ENCODE data around the gene CYREN. TPM values are rescaled to one million over a fixed set of nuclear protein-coding genes. Genes with fewer than 3 reads are reported as not detected.

The CYREN gene
- total and polyA plus RNA-seq, 9 of the 15 experiments (the other 6 are each of a cell fraction or from before 2014, with no cell fraction given) = 13.9 to 108 (median 88.8) TPM

DNA sequence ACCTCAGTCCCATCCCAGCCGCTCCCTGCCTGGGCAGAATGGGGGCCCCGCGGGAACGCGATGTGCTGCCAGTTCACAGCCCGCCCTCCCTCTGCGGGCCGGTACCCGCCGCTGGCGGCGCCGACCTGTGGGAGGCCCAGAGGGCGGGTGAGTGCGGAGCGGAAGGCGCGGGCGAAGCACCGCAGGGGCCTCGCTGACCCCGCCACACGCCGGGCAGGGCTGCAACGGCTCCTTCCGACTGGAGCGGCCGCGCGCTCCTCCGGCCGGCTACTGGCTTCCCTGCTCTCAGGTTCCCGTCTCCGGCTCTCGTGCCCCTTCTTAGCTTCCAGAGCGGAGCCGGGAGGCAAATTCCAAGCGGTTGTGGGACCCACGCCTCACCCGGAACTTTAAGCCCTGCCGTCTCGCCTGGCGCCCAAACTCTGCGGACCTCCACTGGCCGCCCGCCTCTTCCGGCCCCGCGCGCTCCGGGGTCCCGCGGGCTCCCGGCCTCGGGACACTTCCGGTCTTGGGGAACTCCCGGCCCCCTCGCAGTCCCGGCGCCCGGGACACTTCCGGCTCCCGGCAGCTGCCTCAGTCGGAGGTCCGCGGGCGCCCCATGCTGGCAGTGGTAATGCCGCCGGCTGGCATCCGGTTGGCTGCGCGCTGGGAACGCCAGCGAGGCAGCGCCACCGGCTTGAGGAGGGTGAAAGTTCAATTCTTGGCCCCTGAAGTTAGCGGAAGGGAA is at the start of gene CYREN (continued):
- no peak; a peak in 2 of 3 replicates for TF ChIP-seq CBX3 (IDR thresholded peaks at IDR 0.05; ENCODE audit: borderline replicate concordance in 1 of 2, low read length in 2 of 2)
- no peak; the same call in 1 of the 2 replicates for TF ChIP-seq MTA2 (IDR thresholded peaks at IDR 0.05; ENCODE audit: low read depth)
- no peak for TF ChIP-seq RFX7 (CRISPR knock-in tag; IDR thresholded peaks at IDR 0.05)
- peak; percentile 99 for TF ChIP-seq RBFOX2 (IDR thresholded peaks at IDR 0.05; ENCODE audit: low read depth, low read length)
- TF ChIP-seq SRSF9 (IDR thresholded peaks at IDR 0.05; ENCODE audit: borderline replicate concordance, low read depth, low read length) = no peak
- TF ChIP-seq ZNF217 (CRISPR knock-in tag; IDR thresholded peaks at IDR 0.05) = no peak
- TF ChIP-seq MCM7 (IDR thresholded peaks at IDR 0.05) = no peak
- TF ChIP-seq MAFG (tag; conservative IDR thresholded peaks at IDR 0.05) = no peak
- TF ChIP-seq ZNF77 (CRISPR knock-in tag; IDR thresholded peaks at IDR 0.05) = peak; percentile 58; the same call in 1 of the 2 replicates
- TF ChIP-seq ZNF184 (CRISPR knock-in tag; IDR thresholded peaks at IDR 0.05) = no peak
- TF ChIP-seq NCOA1 (IDR thresholded peaks at IDR 0.05; ENCODE audit: low read depth) = peak; percentile 99
- TF ChIP-seq, protein P1, sequence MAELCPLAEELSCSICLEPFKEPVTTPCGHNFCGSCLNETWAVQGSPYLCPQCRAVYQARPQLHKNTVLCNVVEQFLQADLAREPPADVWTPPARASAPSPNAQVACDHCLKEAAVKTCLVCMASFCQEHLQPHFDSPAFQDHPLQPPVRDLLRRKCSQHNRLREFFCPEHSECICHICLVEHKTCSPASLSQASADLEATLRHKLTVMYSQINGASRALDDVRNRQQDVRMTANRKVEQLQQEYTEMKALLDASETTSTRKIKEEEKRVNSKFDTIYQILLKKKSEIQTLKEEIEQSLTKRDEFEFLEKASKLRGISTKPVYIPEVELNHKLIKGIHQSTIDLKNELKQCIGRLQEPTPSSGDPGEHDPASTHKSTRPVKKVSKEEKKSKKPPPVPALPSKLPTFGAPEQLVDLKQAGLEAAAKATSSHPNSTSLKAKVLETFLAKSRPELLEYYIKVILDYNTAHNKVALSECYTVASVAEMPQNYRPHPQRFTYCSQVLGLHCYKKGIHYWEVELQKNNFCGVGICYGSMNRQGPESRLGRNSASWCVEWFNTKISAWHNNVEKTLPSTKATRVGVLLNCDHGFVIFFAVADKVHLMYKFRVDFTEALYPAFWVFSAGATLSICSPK (IDR thresholded peaks at IDR 0.05; ENCODE audit: borderline replicate concordance) = no peak
- peak; percentile 92 for TF ChIP-seq E2F3 (CRISPR knock-in tag; IDR thresholded peaks at IDR 0.05)
- TF ChIP-seq SIN3B (IDR thresholded peaks at IDR 0.05; ENCODE audit: low read depth) = peak; percentile 90
- peak; percentile 82 for TF ChIP-seq HMGN3 (IDR thresholded peaks at IDR 0.05; ENCODE audit: borderline replicate concordance, extremely low read depth, insufficient read length, low read depth, low read length)
- TF ChIP-seq, protein P2, sequence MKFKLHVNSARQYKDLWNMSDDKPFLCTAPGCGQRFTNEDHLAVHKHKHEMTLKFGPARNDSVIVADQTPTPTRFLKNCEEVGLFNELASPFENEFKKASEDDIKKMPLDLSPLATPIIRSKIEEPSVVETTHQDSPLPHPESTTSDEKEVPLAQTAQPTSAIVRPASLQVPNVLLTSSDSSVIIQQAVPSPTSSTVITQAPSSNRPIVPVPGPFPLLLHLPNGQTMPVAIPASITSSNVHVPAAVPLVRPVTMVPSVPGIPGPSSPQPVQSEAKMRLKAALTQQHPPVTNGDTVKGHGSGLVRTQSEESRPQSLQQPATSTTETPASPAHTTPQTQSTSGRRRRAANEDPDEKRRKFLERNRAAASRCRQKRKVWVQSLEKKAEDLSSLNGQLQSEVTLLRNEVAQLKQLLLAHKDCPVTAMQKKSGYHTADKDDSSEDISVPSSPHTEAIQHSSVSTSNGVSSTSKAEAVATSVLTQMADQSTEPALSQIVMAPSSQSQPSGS (CRISPR knock-in tag; IDR thresholded peaks at IDR 0.05) = no peak
- peak; percentile 79; the same call in 1 of the 2 replicates for TF ChIP-seq SOX6 (IDR thresholded peaks at IDR 0.05)
- TF ChIP-seq FUS (optimal IDR thresholded peaks at IDR 0.05; ENCODE audit: low read depth, low read length) = peak; percentile 98
- TF ChIP-seq HDAC2 (IDR thresholded peaks at IDR 0.05) = peak; percentile 84
- peak; percentile 41; the same call in 1 of the 2 replicates for TF ChIP-seq ZNF165 (CRISPR knock-in tag; IDR thresholded peaks at IDR 0.05; ENCODE audit: borderline replicate concordance)
- no peak for TF ChIP-seq ZNF444 (CRISPR knock-in tag; IDR thresholded peaks at IDR 0.05)
- peak in 2 of 3 experiments; percentile 70 to 81 for TF ChIP-seq YY1 (IDR thresholded peaks at IDR 0.05; ENCODE audit: borderline replicate concordance in 1 of 3, control insufficient read depth in 1 of 3, extremely low read depth in 1 of 3, insufficient read depth in 3 of 3, insufficient read length in 1 of 3, insufficient replicate concordance in 2 of 3, low read depth in 1 of 3, low read length in 2 of 3)
- no peak for TF ChIP-seq KLF13 (tag; IDR thresholded peaks at IDR 0.05; ENCODE audit: borderline replicate concordance, low read depth)
- TF ChIP-seq POLR2G (IDR thresholded peaks at IDR 0.05; ENCODE audit: low read depth, low read length) = peak; percentile 98
- 0 out of 2 replicates have a peak, but pooled peaks have one; percentile 72 for TF ChIP-seq RBM14 (IDR thresholded peaks at IDR 0.05; ENCODE audit: borderline replicate concordance, insufficient read depth, low read depth, low read length)
- peak in 1 of 2 experiments; percentile 34; a peak in 1 of 4 replicates for TF ChIP-seq ARNT (IDR thresholded peaks at IDR 0.05)
